Stomach (tissue), 9 donors: ENCODE results near the gene SNRNP25. TPM values are rescaled to one million over a fixed set of nuclear protein-coding genes. Genes with fewer than 3 reads are reported as not detected.

ENCODE experiments used
- DNase-seq, 2 donors: peaks; one replicate each; pipeline versions ENCODE4 v3.0.0 to v3.0.0-alpha.2; 2013 to 2019
- H3K27ac ChIP-seq, 5 donors: fragments of 200-600 bp in 4 of 5; sonication (generic) in 4 of 5; one replicate each; pipeline ENCODE4 v1.5.1; 2013 to 2019; ENCODE audit warnings: mild to moderate bottlenecking in 1 of 5, moderate library complexity in 1 of 5
- H3K27me3 ChIP-seq, 3 donors: fragments of 200-600 bp; sonication (generic); one replicate each; pipeline ENCODE4 v1.5.1; 2017 to 2019; ENCODE audit warnings: mixed run types in 1 of 3
- H3K36me3 ChIP-seq, 4 donors: fragments of 200-600 bp; sonication (generic); 1 replicate in 3 of 4; 2 replicates in 1 of 4; pipeline ENCODE4 v1.5.1; 2016 to 2019
- H3K4me1 ChIP-seq, 4 donors: fragments of 200-600 bp; sonication (generic); one replicate each; pipeline ENCODE4 v1.5.1; 2016 to 2019
- H3K4me3 ChIP-seq, 4 donors: fragments of 200-600 bp; sonication (generic) in 3 of 4; one replicate each; pipeline ENCODE4 v1.5.1; 2016 to 2019; ENCODE audit warnings: mild to moderate bottlenecking in 1 of 4
- H3K9me3 ChIP-seq, 4 donors: fragments of 200-600 bp; sonication (generic); one replicate each; pipeline ENCODE4 v1.5.1; 2016 to 2019
- EP300 ChIP-seq: sonication (generic); formaldehyde crosslinking; IDR thresholded peaks from one replicate; pipeline ENCODE4 v1.6.1; 2017; ENCODE audit warnings: antibody characterized with exemption
- POLR2A ChIP-seq, 4 donors: fragments of 450-650 bp; IDR thresholded peaks; one replicate each; pipeline ENCODE4 v1.6.1; 2016; ENCODE audit warnings: antibody characterized with exemption in 4 of 4, control low read depth in 2 of 4, mild to moderate bottlenecking in 1 of 4, moderate library complexity in 1 of 4
- POLR2AphosphoS5 ChIP-seq, 3 donors: sonication (generic); formaldehyde crosslinking; IDR thresholded peaks; one replicate each; pipeline ENCODE4 v1.6.1; 2016; ENCODE audit warnings: antibody characterized with exemption in 3 of 3
- WGBS, 5 donors: extraction: QIAGEN DNeasy Blood & Tissue Kit in 3 of 5; methylation state at CpG; one replicate each; pipeline versions ENCODE4 v1.1.5 to v1.1.7; 2013 to 2018; 5-methylcytosine and 5-hydroxymethylcytosine counted together
- intact Hi-C: fragments of 100-400 bp; cut with DNase I; formaldehyde crosslinking; loops from one replicate; pipeline ENCODE4 v1.15.1; 2023; ENCODE audit warnings: low total_unique reads
- polyA plus RNA-seq, 3 donors: library from polyadenylated mRNA; stranded (reverse); fragments of 200-250 nt; gene quantifications; one replicate each; pipeline ENCODE4 v1.2.3, GENCODE V29; 2013
- small RNA-seq, 4 donors: library from RNA; depleted of rRNA; stranded (forward); fragments of <200 nt; gene quantifications; one replicate each; pipeline ENCODE3, GENCODE V24; 2016
- total RNA-seq, 5 donors: library from RNA; depleted of rRNA; stranded (reverse); fragments of >200 nt; gene quantifications; one replicate each; pipeline versions ENCODE4 v1.1.0 to v1.2.3, GENCODE V29; 2014 to 2016
- TF ChIP-seq, protein P1 (sequence below), 7 experiments: fragments of 450-650 bp in 4 of 7; fragments of 200-600 bp in 3 of 7; sonication (generic) in 3 of 7; IDR thresholded peaks; one replicate each; pipeline ENCODE4 v1.5.1; 2016 to 2019; ENCODE audit warnings: antibody characterized with exemption in 7 of 7, control low read depth in 2 of 7, mild to moderate bottlenecking in 1 of 7
- donor health status: healthy with polysubstance abuse.
- donor health status: Bipolar disorder and iron deficiency.
- donor health status: healthy.

Gene SNRNP25
- total and polyA plus RNA-seq, 8 donors = 2.3 to 40.2 (median 19.3) TPM

DNA sequence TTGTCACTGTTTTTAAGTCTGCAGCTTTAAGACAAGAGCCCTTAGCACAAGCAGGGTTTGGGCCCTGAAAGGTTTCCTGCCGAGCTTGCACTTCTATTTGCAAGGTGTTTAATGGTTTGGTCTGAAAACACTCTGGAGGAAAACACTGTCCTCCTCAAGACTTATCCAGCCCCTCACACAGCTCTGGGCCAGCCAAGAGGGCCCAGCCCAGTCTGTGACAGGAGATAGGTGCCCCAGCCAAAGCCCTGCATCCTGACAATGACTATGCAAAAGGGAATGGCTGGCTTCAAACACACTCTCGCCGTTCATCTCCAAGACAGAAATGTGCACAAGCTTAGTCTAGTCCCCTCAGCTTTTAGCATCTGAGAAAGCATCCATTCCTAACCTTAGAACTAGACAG lies 51.3 kb downstream of the SNRNP25 start:
- H3K4me3 ChIP-seq = no peak overlapping the region
- no peak for DNase-seq
- H3K27me3 ChIP-seq = no peaks in the 10 kb centered on the region
- TF ChIP-seq, protein P1, sequence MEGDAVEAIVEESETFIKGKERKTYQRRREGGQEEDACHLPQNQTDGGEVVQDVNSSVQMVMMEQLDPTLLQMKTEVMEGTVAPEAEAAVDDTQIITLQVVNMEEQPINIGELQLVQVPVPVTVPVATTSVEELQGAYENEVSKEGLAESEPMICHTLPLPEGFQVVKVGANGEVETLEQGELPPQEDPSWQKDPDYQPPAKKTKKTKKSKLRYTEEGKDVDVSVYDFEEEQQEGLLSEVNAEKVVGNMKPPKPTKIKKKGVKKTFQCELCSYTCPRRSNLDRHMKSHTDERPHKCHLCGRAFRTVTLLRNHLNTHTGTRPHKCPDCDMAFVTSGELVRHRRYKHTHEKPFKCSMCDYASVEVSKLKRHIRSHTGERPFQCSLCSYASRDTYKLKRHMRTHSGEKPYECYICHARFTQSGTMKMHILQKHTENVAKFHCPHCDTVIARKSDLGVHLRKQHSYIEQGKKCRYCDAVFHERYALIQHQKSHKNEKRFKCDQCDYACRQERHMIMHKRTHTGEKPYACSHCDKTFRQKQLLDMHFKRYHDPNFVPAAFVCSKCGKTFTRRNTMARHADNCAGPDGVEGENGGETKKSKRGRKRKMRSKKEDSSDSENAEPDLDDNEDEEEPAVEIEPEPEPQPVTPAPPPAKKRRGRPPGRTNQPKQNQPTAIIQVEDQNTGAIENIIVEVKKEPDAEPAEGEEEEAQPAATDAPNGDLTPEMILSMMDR (IDR thresholded peaks at IDR 0.05) = no peak
- TF ChIP-seq POLR2A (IDR thresholded peaks at IDR 0.05) (no peak), EP300 (no peak), POLR2AphosphoS5 (IDR thresholded peaks at IDR 0.05) (no peak)
- no peaks in the 10 kb centered on the region for H3K9me3 ChIP-seq
- intact Hi-C loops = no loop called here
- H3K36me3 ChIP-seq = peaks cover 11 to 62% (median 49%) of the 10 kb centered on the region in 4 donors
- H3K27ac ChIP-seq = no peak overlapping the region
- peaks cover 0 to 19% (median 7%) of the 10 kb centered on the region in 4 donors for H3K4me1 ChIP-seq
- WGBS, 5 donors = 78 to 88% (median 83%) methylated on average over 2 to 3 of the region's 3 CpGs

DNA sequence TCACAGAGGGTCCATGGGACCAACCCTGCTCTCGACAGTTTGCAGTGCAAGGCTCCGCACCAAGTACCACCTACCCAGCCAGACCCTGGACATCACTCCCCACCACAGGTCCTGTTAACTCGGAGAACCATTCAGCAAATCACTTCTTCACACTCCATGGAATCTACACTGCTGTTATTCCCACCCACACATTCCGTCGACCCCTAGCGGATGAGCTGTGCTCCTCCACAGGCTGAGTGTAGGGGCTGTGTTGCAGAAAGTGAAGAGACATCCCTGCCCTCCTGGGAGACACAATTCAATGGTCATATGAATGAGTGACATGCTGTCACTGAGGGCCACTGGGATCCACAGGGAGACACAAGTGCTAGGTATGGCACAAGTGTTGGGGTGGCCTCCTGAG lies 51.9 kb downstream of the SNRNP25 start:
- Histone ChIP-seq H3K36me3 (peaks cover 11 to 63% (median 50%) of the 10 kb centered on the region in 4 donors), H3K27me3 (no peaks in the 10 kb centered on the region), H3K27ac (no peak overlapping the region), H3K9me3 (no peaks in the 10 kb centered on the region), H3K4me1 (peaks cover 0 to 19% (median 7%) of the 10 kb centered on the region in 4 donors), H3K4me3 (no peak overlapping the region)
- TF ChIP-seq EP300 = no peak
- 89 to 96% (median 94%) methylated on average over 6 of the region's 6 CpGs for WGBS, 5 donors
- intact Hi-C loops = no loop called here
- DNase-seq = no peak

DNA sequence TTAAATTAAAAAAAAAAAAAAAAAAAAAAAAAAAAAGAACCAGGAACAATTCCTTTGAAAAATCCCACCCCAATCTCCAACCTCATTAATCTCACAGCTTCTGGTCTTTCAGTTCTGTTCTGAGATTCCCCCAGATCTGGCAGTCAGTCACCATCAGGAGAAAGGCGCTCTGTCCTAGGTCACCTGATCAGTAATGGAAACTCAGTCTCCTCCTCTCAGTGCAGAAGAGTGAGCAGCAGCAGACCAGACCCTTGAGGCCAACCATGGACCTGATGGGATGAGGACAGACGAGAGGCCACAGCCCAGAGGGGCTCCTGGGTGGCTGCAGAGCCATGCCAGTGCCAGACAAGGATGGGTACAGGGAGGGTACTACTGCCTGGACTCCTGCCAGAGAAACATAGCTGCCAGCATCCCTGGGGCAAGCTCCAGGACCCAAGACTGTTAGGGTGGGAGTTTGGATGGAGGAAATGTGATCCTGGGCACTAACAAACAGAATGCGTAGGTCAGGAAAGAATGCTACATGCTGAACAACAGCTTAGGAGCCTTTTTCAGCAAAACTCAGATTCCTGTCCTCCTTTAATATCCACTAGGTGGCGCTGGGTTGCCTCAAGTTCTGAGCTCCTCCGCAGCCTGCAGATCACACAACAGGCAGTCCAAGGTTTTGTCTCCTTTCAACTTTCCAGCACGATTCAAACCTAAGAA lies 53.1 kb downstream of the SNRNP25 start:
- Histone ChIP-seq H3K9me3 (no peaks in the 10 kb centered on the region), H3K27me3 (no peaks in the 10 kb centered on the region), H3K27ac (no peak overlapping the region), H3K36me3 (peaks cover 20 to 75% (median 62%) of the 10 kb centered on the region in 4 donors), H3K4me1 (peaks cover 0 to 18% (median 4%) of the 10 kb centered on the region in 4 donors), H3K4me3 (no peak overlapping the region)
- intact Hi-C loops = no loop called here
- no peak for TF ChIP-seq POLR2A (IDR thresholded peaks at IDR 0.05)
- peak in 1 of 3 donors; percentile 63 for TF ChIP-seq POLR2AphosphoS5 (IDR thresholded peaks at IDR 0.05)
- TF ChIP-seq, protein P1 (IDR thresholded peaks at IDR 0.05) = peak in 5 of 7 experiments; percentile 59 to 83 (median 70)
- TF ChIP-seq EP300 = no peak
- WGBS, 5 donors = 26 to 34% (median 30%) methylated on average over 6 of the region's 6 CpGs
- DNase-seq = peak; percentile 68 to 91

Small RNA genes lying within 50 kb of the gene (small RNA-seq; reads per million reads assigned to genes)
- gene MIR6859-4 (0 reads per million in 4 donors), gene Z69720.2 (0 reads per million in 4 donors)

Other genes with a start within 250 kb of the SNRNP25 start
- gene POLR3K, start 220 bp upstream of the SNRNP25 start, total RNA-seq = 1 to 10 TPM in 3 of 5 donors, not detected in 2; 2.2 to 5.5 (median 3.6) TPM
- gene POLR3K, start 220 bp upstream of the SNRNP25 start, polyA plus RNA-seq = 10 to 100 TPM; 10.7 to 13.3 (median 10.9) TPM
- gene RHBDF1, start 18.8 kb downstream of the SNRNP25 start, total RNA-seq = 100 to 1,000 TPM in 1 of 5 donors, 10 to 100 TPM in 4; 13.4 to 185 (median 30.4) TPM
- 10 to 100 TPM; 10.2 to 38.3 (median 15.3) TPM for gene RHBDF1, start 18.8 kb downstream of the SNRNP25 start, polyA plus RNA-seq
- 100 to 1,000 TPM in 1 of 5 donors, 10 to 100 TPM in 4; 33.3 to 102 (median 76.2) TPM for gene MPG, start 24.4 kb downstream of the SNRNP25 start, total RNA-seq
- 100 to 1,000 TPM in 2 of 3 donors, 10 to 100 TPM in 1; 90.6 to 112 (median 112) TPM for gene MPG, start 24.4 kb downstream of the SNRNP25 start, polyA plus RNA-seq
- gene NPRL3, start 84.8 kb downstream of the SNRNP25 start, total RNA-seq = 10 to 100 TPM in 3 of 5 donors, 1 to 10 TPM in 1, under 1 TPM in 1; 0.58 to 73.9 (median 22.3) TPM
- 10 to 100 TPM; 12.4 to 14.1 (median 13.3) TPM for gene NPRL3, start 84.8 kb downstream of the SNRNP25 start, polyA plus RNA-seq
- gene HBZ, start 98.8 kb downstream of the SNRNP25 start, total RNA-seq = not detected
- gene HBZ, start 98.8 kb downstream of the SNRNP25 start, polyA plus RNA-seq = not detected
- gene HBM, start 112.2 kb downstream of the SNRNP25 start, total RNA-seq = 10 to 100 TPM in 1 of 5 donors, not detected in 4; 10.3 TPM
- not detected for gene HBM, start 112.2 kb downstream of the SNRNP25 start, polyA plus RNA-seq
- gene HBA2, start 119.0 kb downstream of the SNRNP25 start, total RNA-seq = 100 to 1,000 TPM in 1 of 5 donors, 10 to 100 TPM in 2, 1 to 10 TPM in 1, not detected in 1; 8.4 to 570 (median 32.0) TPM
- 10 to 100 TPM in 2 of 3 donors, 1 to 10 TPM in 1; 3.5 to 21.3 (median 17.0) TPM for gene HBA2, start 119.0 kb downstream of the SNRNP25 start, polyA plus RNA-seq
- 100 to 1,000 TPM in 1 of 5 donors, 10 to 100 TPM in 1, not detected in 3; 34.8 to 263 TPM for gene HBA1, start 122.9 kb downstream of the SNRNP25 start, total RNA-seq
- gene HBA1, start 122.9 kb downstream of the SNRNP25 start, polyA plus RNA-seq = 1 to 10 TPM in 1 of 3 donors, under 1 TPM in 1, not detected in 1; 0.88 to 5.7 TPM
- gene HBQ1, start 126.6 kb downstream of the SNRNP25 start, total RNA-seq = not detected
- not detected for gene HBQ1, start 126.6 kb downstream of the SNRNP25 start, polyA plus RNA-seq
- 100 to 1,000 TPM; 100 to 221 (median 121) TPM for gene LUC7L, start 175.6 kb downstream of the SNRNP25 start, total RNA-seq
- gene LUC7L, start 175.6 kb downstream of the SNRNP25 start, polyA plus RNA-seq = 100 to 1,000 TPM in 1 of 3 donors, 10 to 100 TPM in 2; 77.5 to 108 (median 82.2) TPM
- gene FAM234A, start 181.0 kb downstream of the SNRNP25 start, total RNA-seq = 10 to 100 TPM; 14.6 to 87.2 (median 60.3) TPM
- gene FAM234A, start 181.0 kb downstream of the SNRNP25 start, polyA plus RNA-seq = 10 to 100 TPM; 13.1 to 34.9 (median 29.5) TPM
- gene RGS11, start 222.1 kb downstream of the SNRNP25 start, total RNA-seq = 10 to 100 TPM in 2 of 5 donors, 1 to 10 TPM in 3; 2.6 to 24.6 (median 7.0) TPM
- gene RGS11, start 222.1 kb downstream of the SNRNP25 start, polyA plus RNA-seq = 10 to 100 TPM in 2 of 3 donors, 1 to 10 TPM in 1; 7.3 to 26.3 (median 11.9) TPM
- 10 to 100 TPM in 2 of 5 donors, 1 to 10 TPM in 2, not detected in 1; 3.1 to 39.7 (median 11.0) TPM for gene ARHGDIG, start 226.8 kb downstream of the SNRNP25 start, total RNA-seq
- 10 to 100 TPM in 1 of 3 donors, 1 to 10 TPM in 2; 5.2 to 50.4 (median 9.6) TPM for gene ARHGDIG, start 226.8 kb downstream of the SNRNP25 start, polyA plus RNA-seq
- 100 to 1,000 TPM in 1 of 5 donors, 10 to 100 TPM in 3, not detected in 1; 32.3 to 118 (median 65.1) TPM for gene PDIA2, start 229.3 kb downstream of the SNRNP25 start, total RNA-seq
- gene PDIA2, start 229.3 kb downstream of the SNRNP25 start, polyA plus RNA-seq = 100 to 1,000 TPM; 142 to 932 (median 584) TPM